ENCODE results near the gene PDLIM1.
"Not testable (repeated sequence)": the region's sequence is repeated elsewhere in the genome, so short reads cannot be mapped to it uniquely, and the experiment has no call there.

The PDLIM1 gene

GRCh38 chr10:95237376-95238170 is 53.2 kb downstream of the PDLIM1 start:
- no peak for DNase-seq

- DNase-seq, result no peak
These were observed 54.5 kb downstream of the PDLIM1 start for GRCh38 chr10:95236068-95236903.

DNA sequence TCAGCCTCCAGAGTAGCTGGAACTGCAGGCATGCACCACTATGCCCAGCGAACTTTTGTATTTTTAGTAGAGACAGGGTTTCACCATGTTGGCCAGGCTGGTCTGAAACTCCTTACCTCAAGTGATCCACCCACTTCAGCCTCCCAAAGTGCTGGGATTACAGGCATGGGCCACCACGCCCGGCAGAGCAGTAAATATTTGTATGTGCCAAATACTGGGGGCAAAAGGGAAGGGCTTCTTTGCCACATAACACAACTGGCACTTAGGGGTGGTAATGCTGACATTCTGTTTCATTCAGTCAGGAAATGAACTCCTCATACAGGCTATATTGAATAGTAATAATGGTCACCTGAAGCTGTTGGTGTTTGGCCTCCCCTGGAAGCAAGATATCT is 55.1 kb downstream of the PDLIM1 start:
- DNase-seq, result no peak

- no peak for DNase-seq
These were observed 55.9 kb downstream of the PDLIM1 start for GRCh38 chr10:95234951-95235350.

DNA sequence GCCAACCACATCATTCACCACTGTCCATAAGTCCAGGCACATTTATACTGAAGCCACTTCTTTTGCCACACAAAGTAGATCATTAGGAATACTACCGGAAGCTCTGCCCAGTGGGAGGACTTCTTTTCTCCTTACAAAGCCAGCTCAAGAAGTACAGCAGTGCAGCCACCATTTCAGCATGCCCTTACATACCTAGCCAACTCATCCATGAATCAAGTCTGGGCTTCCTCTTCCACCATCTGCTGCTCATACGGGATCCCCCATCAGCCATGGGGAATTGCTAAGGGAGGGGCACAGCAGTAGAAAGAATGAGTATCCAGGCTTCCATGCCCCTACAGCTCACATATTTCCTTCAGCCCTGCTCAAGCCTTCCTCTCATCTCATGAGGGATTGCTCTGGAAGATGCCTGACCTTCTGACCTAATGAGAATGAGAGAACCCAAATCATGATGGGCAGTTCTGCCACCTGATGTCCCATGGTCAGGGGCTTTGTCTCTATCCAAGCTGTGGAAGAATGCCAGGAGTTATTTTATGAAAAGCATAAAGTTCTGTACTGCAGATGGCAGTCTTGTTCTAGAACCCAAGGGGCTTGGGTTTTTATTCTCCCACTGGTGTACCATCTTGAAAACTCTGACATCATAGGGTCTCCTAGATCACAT is 57.3 kb downstream of the PDLIM1 start:
- no peak for DNase-seq

DNA sequence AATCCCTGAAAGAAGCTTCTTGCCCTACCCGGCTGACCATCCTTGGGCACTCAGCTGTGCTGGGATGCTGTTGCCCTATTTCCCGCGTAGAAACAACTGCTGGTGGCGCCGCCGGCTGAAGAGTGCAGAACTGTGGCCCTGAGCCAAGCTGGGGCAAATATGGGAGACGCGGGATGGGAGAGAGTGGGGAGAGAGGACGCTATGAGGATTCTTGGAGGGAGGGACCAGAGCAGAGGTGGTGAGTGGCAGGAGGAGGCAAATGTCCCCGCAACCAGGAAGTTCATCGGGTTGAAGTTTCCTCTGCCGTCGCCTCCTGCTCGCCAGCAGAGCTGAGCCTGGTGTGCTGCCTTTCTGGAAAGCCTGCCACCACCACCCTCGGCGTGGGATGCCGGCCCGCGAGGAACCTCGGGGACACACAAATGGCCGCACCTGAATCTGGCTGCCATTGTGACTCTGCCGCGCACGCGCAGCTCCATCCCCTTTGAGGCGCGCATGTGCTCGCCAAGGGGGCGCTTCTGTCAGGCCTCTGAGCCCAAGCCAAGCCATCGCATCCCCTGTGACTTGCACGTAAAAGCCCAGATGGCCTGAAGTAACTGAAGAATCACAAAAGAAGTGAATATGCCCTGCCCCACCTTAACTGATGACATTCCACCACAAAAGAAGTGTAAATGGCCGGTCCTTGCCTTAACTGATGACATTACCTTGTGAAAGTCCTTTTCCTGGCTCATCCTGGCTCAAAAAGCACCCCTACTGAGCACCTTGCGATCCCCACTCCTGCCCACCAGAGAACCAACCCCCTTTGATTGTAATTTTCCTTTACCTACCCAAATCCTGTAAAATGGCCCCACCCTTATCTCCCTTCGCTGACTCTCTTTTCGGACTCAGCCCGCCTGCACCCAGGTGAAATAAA is 59.9 kb downstream of the PDLIM1 start:
- DNase-seq, result peak; percentile 64 to 71

- no peak for DNase-seq
These were observed 60.8 kb downstream of the PDLIM1 start for GRCh38 chr10:95229724-95230627.

- not testable (repeated sequence) for DNase-seq
These were observed 61.7 kb downstream of the PDLIM1 start for GRCh38 chr10:95228934-95229723.

- no peak for DNase-seq
These were observed 65.7 kb downstream of the PDLIM1 start for GRCh38 chr10:95225136-95225535.

- DNase-seq, result no peak
These were observed 69.7 kb downstream of the PDLIM1 start for GRCh38 chr10:95221124-95221523.

DNA sequence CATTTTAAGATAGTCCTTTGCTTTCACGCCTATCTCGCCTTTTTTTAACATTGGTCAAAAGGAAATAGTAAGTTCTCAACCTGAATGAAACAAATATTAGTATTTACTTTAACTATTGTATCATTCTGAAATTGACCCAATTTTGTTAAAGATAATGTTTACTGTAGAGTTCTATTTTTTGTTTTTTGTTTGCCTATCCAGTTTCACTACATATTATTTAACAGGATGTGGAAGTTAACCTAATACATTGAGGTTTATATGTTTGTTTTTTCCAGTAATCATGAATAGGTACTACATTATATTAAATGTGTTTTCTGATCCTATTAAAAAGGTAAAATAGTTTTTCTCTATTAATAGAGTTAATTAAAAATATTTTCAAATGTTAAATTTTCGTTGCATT is 70.3 kb downstream of the PDLIM1 start:
- DNase-seq, result no peak

DNA sequence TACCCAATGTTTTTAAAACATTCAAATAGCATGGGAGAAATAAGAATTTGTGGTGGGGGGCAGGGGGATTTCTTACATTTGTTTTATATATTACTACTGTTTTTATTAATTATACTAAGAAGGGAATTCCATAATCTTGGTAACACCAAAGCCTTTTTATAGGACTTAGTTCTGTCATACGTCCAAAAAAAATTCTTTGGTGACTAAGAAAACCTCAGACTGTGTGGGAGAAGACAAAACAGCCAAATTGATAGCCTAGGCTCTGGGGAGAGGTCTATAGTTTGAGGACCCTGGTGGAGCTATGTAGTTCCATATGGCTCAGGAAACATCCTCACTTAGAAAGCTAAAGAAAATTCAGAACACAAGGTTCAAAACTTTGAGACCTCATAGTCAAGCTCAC is 73.3 kb downstream of the PDLIM1 start:
- no peak for DNase-seq

DNA sequence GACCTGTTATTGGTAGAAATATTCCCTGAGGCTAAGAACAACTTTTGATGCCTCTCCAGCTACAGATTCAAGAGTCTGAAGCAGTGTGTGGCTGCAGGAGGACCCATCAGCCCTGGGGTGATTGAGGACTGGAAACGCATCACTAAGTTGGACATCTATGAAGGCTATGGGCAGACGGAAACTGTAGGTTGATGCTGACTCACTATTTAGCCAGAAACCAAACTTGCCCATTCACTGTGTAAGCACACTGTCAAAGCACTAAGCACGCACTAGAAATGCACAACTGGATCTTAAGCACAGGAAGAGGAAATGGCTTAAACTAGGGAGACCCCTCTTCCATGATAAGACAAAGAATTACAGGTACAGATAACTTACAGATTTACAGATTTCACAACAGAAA is 76.0 kb downstream of the PDLIM1 start:
- DNase-seq, result no peak

DNA sequence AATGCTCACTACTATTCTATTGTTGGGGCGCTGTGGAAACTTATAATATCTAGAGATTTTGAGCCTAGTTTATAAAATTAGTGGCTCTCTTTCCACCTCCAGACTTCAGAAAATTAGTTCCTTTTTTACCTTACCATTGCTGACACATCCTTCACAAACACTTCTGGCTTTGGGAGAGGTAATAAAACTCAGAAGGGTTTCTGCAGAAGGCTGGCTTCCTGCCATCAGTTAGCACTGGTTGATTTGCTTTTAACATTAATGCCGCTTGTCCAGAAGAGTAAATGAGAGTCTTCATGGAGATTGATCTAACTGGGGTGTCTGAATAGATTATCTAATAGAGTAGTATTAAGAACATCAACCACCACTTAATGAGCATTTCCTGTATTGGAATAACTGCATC is 76.4 kb downstream of the PDLIM1 start:
- no peak for DNase-seq

- DNase-seq, result no peak
These were observed 79.1 kb downstream of the PDLIM1 start for GRCh38 chr10:95211606-95212279.

DNA sequence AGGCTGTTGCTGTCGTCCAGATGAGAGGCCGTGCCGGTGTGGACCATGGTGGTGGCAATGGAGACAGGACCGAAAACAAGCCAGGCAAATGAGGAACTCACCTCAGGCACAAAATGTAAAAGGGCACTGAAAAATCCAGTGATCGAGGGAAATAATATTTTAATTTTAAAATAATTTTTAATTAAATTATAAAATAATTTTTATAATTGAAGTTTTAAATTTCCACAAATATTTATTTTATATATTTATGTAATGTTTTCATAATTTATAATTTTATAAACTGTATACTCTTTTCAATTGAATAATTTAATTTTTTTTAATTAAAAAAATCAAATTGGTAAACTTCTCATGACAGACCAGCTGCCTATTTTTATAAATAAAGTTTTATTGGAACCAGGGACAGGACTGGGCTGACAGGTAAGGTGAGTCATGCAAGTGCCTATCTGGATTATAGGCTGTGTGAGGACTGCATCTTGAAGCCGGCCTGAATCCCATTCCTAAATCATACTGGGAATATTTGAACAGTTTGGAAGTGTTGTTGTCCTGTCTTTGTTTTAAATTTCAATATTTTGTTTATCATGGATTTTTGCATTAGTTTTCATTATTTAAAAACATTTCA is 81.2 kb downstream of the PDLIM1 start:
- DNase-seq, result no peak

DNA sequence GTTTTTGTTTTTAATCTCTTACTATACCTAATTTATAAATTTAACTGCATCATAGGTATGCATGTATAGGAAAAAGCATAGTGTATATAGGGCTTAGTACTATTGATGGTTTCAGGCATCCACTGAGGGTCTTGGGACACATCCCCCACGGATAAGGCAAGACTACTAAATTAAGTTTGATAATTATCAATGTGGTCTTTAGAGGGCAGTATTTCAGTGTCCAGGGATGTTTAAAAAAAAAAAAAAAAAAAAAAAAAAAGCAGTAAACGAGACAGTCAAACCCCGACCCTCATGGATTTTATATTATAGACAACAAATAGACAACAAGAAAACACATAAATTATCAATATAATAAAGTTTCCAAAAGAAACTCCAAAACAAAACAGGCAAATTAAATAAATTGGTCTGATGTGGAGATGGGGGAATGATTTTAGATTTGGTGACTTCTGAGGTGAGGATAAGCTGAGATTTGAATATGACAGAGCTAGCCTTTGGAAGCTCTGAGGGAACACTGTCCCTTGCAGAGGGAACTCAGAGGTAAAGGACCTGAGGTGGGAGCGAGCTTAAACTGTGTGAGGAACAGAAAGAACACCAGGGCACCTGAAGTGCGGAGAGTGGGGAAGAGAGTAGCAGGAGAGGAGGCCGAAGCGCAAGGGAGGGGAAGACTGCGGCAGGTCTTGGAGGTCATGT is 82.0 kb downstream of the PDLIM1 start:
- no peak for DNase-seq

GRCh38 chr10:95202865-95203264 is 87.9 kb downstream of the PDLIM1 start:
- DNase-seq, result not testable (repeated sequence)

- no peak for DNase-seq
These were observed 89.1 kb downstream of the PDLIM1 start for GRCh38 chr10:95201736-95202135.
